GM19455 (cell line): Measurements from ENCODE around the gene FBXL16.

Experiments
- ATAC-seq: cut with Tn5 transposase; IDR thresholded peaks from one replicate; pipeline ENCODE4 v1.9.1; 2021; ENCODE audit not compliant: unreplicated experiment

Gene FBXL16

GRCh38 chr16:645852-646678 lies 59.5 kb downstream of the FBXL16 start:
- no peak for ATAC-seq

GRCh38 chr16:644556-644955 lies 61.0 kb downstream of the FBXL16 start:
- ATAC-seq: no peak

- no peak for ATAC-seq
Observed at GRCh38 chr16:643050-643368, 62.6 kb downstream of the FBXL16 start.
